NCI-H2171 treated with DMSO at 0.1 percent for 48 hours (cell line): ENCODE measurements around the gene DEFB108B.
A peak's percentile ranks its signal among the peaks of the same experiment; 100 is the strongest.
"Not testable (repeated sequence)": the region's sequence is repeated elsewhere in the genome, so short reads cannot be mapped to it uniquely, and the experiment has no call there.

Experiments used
- DNase-seq: peaks from one replicate; lab custom pipeline; 2025; lab: John Stamatoyannopoulos, UW

DEFB108B gene

GRCh38 chr11:71821539-71821938 lies 11.5 kb upstream of the DEFB108B start:
- DNase-seq = not testable (repeated sequence)

- DNase-seq = not testable (repeated sequence)
Observed at GRCh38 chr11:71829247-71829646, 3.8 kb upstream of the DEFB108B start.

GRCh38 chr11:71829686-71830085 lies 3.3 kb upstream of the DEFB108B start:
- not testable (repeated sequence) for DNase-seq

DNA sequence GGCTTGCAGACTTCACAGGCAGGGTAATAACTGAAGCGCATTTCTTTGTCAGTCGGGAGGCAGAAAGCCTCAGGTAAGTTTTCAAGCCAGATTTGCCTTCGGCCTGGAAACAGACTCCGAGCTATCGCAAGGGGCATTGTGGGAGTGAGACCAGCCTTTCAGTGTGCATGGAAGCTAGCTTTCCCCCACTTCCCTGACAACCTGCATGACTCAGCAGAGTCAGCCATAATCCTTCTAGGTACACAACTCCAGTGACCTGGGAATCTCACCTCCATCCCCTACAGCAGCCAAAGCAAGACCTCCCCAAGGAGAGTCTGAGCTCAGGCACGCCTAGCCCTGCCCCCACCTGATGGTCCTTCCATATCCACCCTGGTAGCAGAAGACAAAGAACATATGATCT lies 9.7 kb downstream of the DEFB108B start:
- not testable (repeated sequence) for DNase-seq

- not testable (repeated sequence) for DNase-seq
Observed at GRCh38 chr11:71843355-71843754, 10.4 kb downstream of the DEFB108B start.

DNA sequence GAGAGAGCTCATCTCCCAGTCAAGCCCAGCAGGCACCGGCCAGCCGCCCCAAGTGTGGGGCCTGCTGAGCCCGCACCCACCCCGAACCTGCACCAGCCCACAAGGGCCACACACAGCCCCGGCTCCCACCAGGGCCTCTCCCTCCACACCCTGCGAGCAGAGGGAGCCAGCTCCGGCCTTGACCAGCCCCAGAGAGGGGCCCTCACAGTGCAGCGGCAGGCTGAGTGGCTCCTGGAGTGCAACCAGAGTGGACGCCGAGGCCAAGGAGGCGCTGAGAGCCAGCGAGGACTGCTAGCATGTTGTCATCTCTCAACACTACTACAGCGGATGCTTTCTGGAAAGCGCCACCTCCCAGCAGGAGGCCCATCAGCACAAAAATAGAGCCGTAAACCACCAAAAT lies 10.9 kb downstream of the DEFB108B start:
- DNase-seq = no peak

GRCh38 chr11:71853895-71854294 lies 20.9 kb downstream of the DEFB108B start:
- not testable (repeated sequence) for DNase-seq

GRCh38 chr11:71855880-71856279 lies 22.9 kb downstream of the DEFB108B start:
- DNase-seq = not testable (repeated sequence)

GRCh38 chr11:71860835-71861234 lies 27.8 kb downstream of the DEFB108B start:
- not testable (repeated sequence) for DNase-seq

DNA sequence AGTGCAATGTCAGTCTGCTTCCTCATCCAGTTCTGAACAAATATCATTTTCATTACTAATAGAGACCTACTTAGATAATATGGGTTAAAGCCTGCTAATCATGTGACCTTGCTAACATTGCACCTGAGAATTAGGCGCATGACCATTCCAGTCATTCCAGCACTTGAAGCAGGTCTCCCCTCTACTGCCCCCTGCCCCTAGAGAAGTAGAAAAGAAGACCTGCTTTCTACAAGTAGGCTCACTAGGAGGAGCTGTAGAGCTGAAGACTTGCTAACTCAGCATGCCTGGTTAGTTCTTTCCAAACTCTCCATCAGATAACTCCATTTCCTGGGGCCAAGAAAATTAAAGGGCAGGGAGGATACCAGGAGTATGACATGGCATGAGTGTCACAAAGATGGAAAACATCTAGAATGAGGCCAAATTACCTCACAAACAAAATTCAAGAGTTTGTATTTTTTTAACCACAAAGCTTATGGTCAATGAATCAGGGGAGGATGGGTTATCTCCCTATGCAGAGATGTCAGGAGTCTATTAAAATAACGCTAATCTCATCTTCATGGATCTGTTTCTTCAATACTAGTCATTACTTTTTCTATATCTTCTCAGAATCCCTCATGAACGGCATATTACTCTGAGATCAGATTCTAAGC lies 31.1 kb downstream of the DEFB108B start:
- DNase-seq = peak; percentile 47

DNA sequence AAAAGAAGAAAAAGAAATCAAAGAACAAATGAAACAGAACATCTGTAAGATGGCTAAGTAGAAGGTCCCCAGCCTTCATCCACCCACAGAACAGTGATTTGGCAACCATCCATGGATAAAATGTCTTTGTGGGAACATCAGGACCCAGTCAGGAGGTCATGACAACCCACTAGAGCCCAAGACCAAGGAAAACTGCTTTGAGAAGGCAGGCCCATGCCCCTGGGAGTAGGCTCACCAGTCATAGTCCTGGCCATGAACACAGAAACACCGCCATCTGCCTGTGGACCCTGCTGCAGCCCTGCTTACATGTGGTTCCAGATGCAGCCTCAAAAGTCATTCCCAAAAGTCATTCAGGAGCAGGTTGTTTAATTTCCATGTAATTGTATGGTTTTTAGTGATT lies 34.2 kb downstream of the DEFB108B start:
- not testable (repeated sequence) for DNase-seq

DNA sequence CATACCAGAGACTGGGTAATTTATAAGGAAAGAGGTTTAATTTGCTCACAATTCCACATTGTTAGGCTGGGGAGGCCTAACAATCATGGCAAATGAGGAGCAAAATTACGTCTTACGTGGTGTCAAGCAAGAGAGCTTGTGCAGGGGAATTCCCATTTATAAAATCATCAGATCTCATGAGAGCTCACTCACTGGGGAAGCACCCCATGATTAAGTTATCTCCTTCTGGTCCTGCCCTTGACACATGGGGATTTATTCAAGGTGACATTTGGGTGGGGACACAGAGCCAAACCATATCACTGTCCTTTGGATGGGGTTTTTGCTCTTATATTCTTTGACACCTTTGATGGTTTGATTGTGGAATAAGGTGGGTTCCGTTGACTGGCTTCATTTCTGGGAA lies 36.9 kb downstream of the DEFB108B start:
- DNase-seq = not testable (repeated sequence)

DNA sequence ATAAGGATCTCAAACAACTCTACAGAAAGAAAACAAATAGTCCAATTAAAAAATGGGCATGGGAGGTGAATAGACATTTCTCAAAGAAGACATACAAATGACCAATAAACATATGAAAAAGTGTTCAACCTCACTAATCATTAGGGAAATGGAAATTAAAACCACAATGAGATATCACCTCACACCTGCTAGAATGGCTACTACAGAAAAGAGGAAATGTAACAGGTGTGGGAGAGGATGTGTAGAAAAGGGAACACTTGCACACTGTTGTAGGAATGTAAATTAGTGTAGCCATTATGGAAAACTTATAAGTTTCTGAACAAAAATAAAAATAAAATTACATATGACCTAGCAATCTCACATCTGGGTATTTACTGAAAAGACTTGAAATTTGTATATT lies 37.7 kb downstream of the DEFB108B start:
- DNase-seq = not testable (repeated sequence)

DNA sequence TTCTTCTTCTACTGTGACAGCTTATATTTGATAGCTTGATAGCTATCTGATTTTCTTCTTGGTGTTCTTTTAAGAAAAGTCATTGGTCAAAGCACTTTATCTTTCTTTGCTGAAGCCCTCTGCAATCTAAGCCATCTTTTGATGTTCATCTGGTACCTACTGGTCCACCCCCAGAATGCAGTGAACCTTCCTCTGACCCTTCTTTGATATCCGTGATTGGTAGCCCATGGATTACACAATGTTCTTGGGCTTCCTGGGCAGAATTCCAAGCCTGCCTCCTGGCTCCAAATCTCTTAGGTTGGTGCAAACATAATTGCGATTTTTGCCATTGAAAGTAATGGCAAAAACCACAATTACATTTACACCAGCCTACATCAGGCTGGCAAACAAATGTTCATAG lies 43.3 kb downstream of the DEFB108B start:
- DNase-seq = not testable (repeated sequence)

DNA sequence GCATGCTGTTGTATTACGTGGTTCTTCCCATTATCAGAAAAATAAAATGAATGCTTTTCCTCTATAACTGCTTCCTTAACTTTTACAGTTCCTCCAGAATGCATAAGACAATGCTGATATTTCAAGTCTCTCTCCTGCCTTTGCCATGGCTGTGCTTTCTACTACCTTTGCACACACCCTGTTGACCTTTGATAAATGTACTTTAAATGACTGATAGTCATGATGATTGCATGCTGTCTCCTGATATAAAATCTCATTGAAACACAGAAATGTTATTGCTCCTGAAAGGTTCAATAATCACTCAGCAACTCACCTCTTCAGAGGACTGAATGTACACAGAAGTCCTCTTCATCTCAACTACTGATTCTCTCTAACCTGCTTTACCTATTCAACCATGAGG lies 45.1 kb downstream of the DEFB108B start, which contains the start of gene DEFB131B:
Gene DEFB131B (plus strand): TSS at position 395 of the 400 bp plus-strand sequence. CDS start 0 bp downstream, at position 395.
- not testable (repeated sequence) for DNase-seq

DNA sequence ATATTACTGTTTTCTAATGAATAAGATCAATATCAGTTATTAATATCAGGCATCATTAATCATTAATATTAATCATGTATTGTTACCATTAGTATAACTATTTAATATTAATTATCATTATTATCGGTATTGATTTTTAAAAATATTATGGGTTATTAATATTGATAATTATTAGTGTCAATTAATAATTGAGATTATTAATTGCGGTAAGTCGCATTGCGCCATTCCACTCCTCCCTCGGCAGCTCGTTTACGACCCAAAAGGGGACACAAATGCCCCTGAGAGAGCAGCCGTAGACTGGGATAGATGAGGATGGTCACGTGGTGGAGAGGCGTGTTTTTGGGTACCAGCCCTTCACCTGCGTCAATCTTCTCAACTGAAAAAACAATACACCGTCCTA lies 52.8 kb downstream of the DEFB108B start:
- not testable (repeated sequence) for DNase-seq
